Tibial nerve (tissue), 4 donors: ENCODE results near the gene PIEZO2. TPM values are rescaled to one million over a fixed set of nuclear protein-coding genes. Genes with fewer than 3 reads are reported as not detected.

Experiments used
- DNase-seq, 2 donors: peaks; one replicate each; pipeline ENCODE4 v3.0.0-alpha.2; 2019; ENCODE audit warnings: low spot score in 2 of 2
- H3K27ac ChIP-seq, 4 donors: fragments of 200-600 bp; sonication (generic) in 3 of 4; one replicate each; pipeline ENCODE4 v1.5.1; 2017 to 2019; ENCODE audit warnings: mild to moderate bottlenecking in 1 of 4
- H3K27me3 ChIP-seq, 2 donors: fragments of 200-600 bp; sonication (generic) in 1 of 2; one replicate each; pipeline versions ENCODE4 v1.5.1 to v1.6.0; 2017 to 2019
- H3K36me3 ChIP-seq, 3 donors: fragments of 200-600 bp; sonication (generic); one replicate each; pipeline ENCODE4 v1.5.1; 2018 to 2019
- H3K4me1 ChIP-seq, 4 donors: fragments of 200-600 bp; sonication (generic) in 3 of 4; one replicate each; pipeline ENCODE4 v1.5.1; 2017 to 2019
- H3K4me3 ChIP-seq, 4 donors: fragments of 200-600 bp; sonication (generic) in 3 of 4; one replicate each; pipeline ENCODE4 v1.5.1; 2017 to 2019; ENCODE audit warnings: mild to moderate bottlenecking in 1 of 4, moderate library complexity in 1 of 4
- H3K9me3 ChIP-seq, 4 donors: fragments of 200-600 bp; sonication (generic) in 3 of 4; one replicate each; pipeline ENCODE4 v1.5.1; 2017 to 2019
- CTCF ChIP-seq, 5 experiments: fragments of 200-600 bp in 3 of 5; fragments of 450-650 bp in 2 of 5; sonication (generic) in 3 of 5; IDR thresholded peaks; one replicate each; pipeline ENCODE4 v1.5.1; 2016 to 2019; ENCODE audit warnings: antibody characterized with exemption in 5 of 5, mild to moderate bottlenecking in 3 of 5, moderate library complexity in 2 of 5
- EP300 ChIP-seq, 2 donors: sonication (generic); formaldehyde crosslinking; IDR thresholded peaks; one replicate each; pipeline ENCODE4 v1.6.1; 2017; ENCODE audit warnings: antibody characterized with exemption in 2 of 2, mild to moderate bottlenecking in 1 of 2
- POLR2A ChIP-seq, 2 donors: fragments of 450-650 bp; IDR thresholded peaks; one replicate each; pipeline ENCODE4 v1.6.1; 2017; ENCODE audit warnings: antibody characterized with exemption in 2 of 2, mild to moderate bottlenecking in 2 of 2, moderate library complexity in 2 of 2
- WGBS, 2 donors: methylation state at CpG; one replicate each; pipeline ENCODE4 v1.1.5; 2018; 5-methylcytosine and 5-hydroxymethylcytosine counted together
- total RNA-seq, 4 donors: library from RNA; depleted of rRNA; stranded (reverse); fragments of >200 nt; gene quantifications; one replicate each; pipeline ENCODE4 v1.1.0, GENCODE V29; 2016

Gene PIEZO2
- total RNA-seq, 4 donors from 2014 or later = 17.0 to 27.7 (median 22.3) TPM

DNA sequence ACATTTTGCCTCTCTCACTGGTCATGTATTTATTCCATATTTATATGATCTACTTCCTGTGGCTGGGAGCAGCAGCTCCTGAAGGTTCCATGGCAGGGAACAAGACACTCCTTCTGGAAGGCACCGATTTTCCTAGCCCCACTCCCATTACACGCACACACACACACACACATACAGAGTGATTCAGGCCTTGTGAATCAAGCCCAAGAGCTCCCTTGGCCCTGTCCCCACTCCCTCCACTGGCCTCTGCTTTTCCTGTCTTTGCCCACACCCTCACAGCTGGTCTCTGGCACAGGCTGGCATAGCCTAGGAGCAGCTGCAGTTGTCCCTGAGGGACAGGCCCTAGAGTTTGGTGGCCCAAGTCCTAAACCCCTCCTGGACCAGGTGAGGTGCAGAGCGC is 421.9 kb downstream of the PIEZO2 start:
- no peak for TF ChIP-seq POLR2A (IDR thresholded peaks at IDR 0.05)
- TF ChIP-seq CTCF (IDR thresholded peaks at IDR 0.05) = no peak
- TF ChIP-seq EP300 (IDR thresholded peaks at IDR 0.05) = no peak
- H3K27me3 ChIP-seq = no peaks in the 10 kb centered on the region
- 63 to 81% methylated on average over 3 of the region's 3 CpGs for WGBS, 2 donors
- no peak overlapping the region for H3K4me3 ChIP-seq
- no peaks in the 10 kb centered on the region for H3K4me1 ChIP-seq
- no peak overlapping the region for H3K27ac ChIP-seq
- H3K9me3 ChIP-seq = no peaks in the 10 kb centered on the region
- no peak for DNase-seq
- peaks cover 0 to 19% (median 0%) of the 10 kb centered on the region in 3 donors for H3K36me3 ChIP-seq

GRCh38 chr18:10726198-10727068 is 422.9 kb downstream of the PIEZO2 start:
- WGBS, 2 donors = 68 to 74% methylated on average over 63 to 66 of the region's 67 CpGs
- no peak for TF ChIP-seq EP300 (IDR thresholded peaks at IDR 0.05)
- TF ChIP-seq CTCF (IDR thresholded peaks at IDR 0.05) = no peak
- no peak for TF ChIP-seq POLR2A (IDR thresholded peaks at IDR 0.05)
- Histone ChIP-seq H3K9me3 (no peaks in the 10 kb centered on the region), H3K27ac (no peak overlapping the region), H3K27me3 (no peaks in the 10 kb centered on the region), H3K4me1 (no peaks in the 10 kb centered on the region), H3K4me3 (no peak overlapping the region), H3K36me3 (peaks cover 0 to 19% (median 0%) of the 10 kb centered on the region in 3 donors)
- DNase-seq = no peak

- no peak overlapping the region for H3K27ac ChIP-seq
- WGBS, 2 donors = 88 to 98% methylated on average over 18 of the region's 18 CpGs
- H3K4me1 ChIP-seq = no peaks in the 10 kb centered on the region
- TF ChIP-seq POLR2A (IDR thresholded peaks at IDR 0.05) (no peak), CTCF (IDR thresholded peaks at IDR 0.05) (no peak), EP300 (IDR thresholded peaks at IDR 0.05) (no peak)
- H3K9me3 ChIP-seq = no peaks in the 10 kb centered on the region
- DNase-seq = no peak
- no peaks in the 10 kb centered on the region for H3K27me3 ChIP-seq
- H3K36me3 ChIP-seq = peaks cover 0 to 19% (median 0%) of the 10 kb centered on the region in 3 donors
- no peak overlapping the region for H3K4me3 ChIP-seq
Measured at GRCh38 chr18:10724666-10725065, 424.7 kb downstream of the PIEZO2 start.

GRCh38 chr18:10723496-10723895 is 425.9 kb downstream of the PIEZO2 start:
- no peak for TF ChIP-seq POLR2A (IDR thresholded peaks at IDR 0.05)
- no peak for TF ChIP-seq CTCF (IDR thresholded peaks at IDR 0.05)
- WGBS, 2 donors = 65 to 73% methylated on average over 4 of the region's 4 CpGs
- DNase-seq = no peak

GRCh38 chr18:10718809-10719208 is 430.6 kb downstream of the PIEZO2 start:
- Histone ChIP-seq H3K9me3 (no peaks in the 10 kb centered on the region), H3K36me3 (no peaks in the 10 kb centered on the region), H3K27me3 (no peaks in the 10 kb centered on the region), H3K4me1 (no peaks in the 10 kb centered on the region), H3K4me3 (no peak overlapping the region), H3K27ac (no peak overlapping the region)
- TF ChIP-seq CTCF (IDR thresholded peaks at IDR 0.05) (no peak), EP300 (IDR thresholded peaks at IDR 0.05) (no peak), POLR2A (IDR thresholded peaks at IDR 0.05) (no peak)
- WGBS, 2 donors = 99% methylated on average over 3 of the region's 3 CpGs
- no peak for DNase-seq

More at GRCh38 chr18:10723496-10723895, 425.9 kb downstream of the PIEZO2 start:
- H3K4me3 ChIP-seq = no peak overlapping the region
- no peaks in the 10 kb centered on the region for H3K27me3 ChIP-seq
- H3K27ac ChIP-seq = no peak overlapping the region
- peaks cover 0 to 19% (median 0%) of the 10 kb centered on the region in 3 donors for H3K36me3 ChIP-seq
- H3K4me1 ChIP-seq = no peaks in the 10 kb centered on the region
- no peaks in the 10 kb centered on the region for H3K9me3 ChIP-seq
